HL-60 (cell line): ENCODE data around the gene ALKBH5.

Experiments
- GABPA ChIP-seq: IDR thresholded peaks from 2 replicates; pipeline ENCODE4 v1.6.1; 2012; ENCODE audit warnings: low read depth
- POLR2AphosphoS5 ChIP-seq: IDR thresholded peaks from 2 replicates; pipeline ENCODE4 v1.6.1; 2012; ENCODE audit warnings: low read depth
- SPI1 ChIP-seq: IDR thresholded peaks from 2 replicates; pipeline ENCODE4 v1.6.1; 2012; ENCODE audit warnings: low read depth, mild to moderate bottlenecking, borderline replicate concordance
- TF ChIP-seq, protein P1 (sequence below): IDR thresholded peaks from one replicate; pipeline ENCODE4 v1.5.1; 2011; ENCODE audit warnings: low read length, control low read depth, inconsistent platforms; ENCODE audit not compliant: insufficient read depth
- TF ChIP-seq, protein P2 (sequence below): IDR thresholded peaks from 2 replicates; pipeline ENCODE4 v1.6.1; 2012; ENCODE audit warnings: low read depth; ENCODE audit not compliant: insufficient replicate concordance

DNA sequence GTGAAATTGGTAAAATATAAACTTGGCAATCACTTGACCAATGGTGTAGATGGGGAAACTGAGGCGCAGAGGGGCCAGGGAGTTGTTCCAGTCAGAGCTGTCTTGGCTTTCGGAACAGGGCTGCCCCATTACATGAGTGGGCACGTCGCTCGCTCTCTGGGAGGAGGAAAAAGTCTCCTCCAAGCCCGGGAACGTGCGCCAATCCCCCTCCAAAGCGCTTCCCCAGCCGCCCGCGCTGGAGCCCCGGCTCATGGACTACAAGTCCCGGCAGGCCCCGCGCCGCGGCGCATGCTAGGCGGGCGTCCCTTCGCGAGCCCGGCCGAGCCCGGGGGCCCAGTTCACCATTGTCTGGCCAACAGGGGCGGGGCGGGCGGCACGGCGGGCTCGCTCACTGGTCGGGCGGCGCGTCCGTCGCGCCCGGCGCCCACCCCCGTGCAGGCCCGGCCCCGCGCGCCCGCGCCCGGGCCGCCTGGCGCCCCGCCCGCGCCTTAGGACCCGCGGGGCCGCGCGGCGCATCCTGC lies 41.6 kb downstream of the ALKBH5 start, which contains the start of gene LLGL1:
- TF ChIP-seq, protein P1, sequence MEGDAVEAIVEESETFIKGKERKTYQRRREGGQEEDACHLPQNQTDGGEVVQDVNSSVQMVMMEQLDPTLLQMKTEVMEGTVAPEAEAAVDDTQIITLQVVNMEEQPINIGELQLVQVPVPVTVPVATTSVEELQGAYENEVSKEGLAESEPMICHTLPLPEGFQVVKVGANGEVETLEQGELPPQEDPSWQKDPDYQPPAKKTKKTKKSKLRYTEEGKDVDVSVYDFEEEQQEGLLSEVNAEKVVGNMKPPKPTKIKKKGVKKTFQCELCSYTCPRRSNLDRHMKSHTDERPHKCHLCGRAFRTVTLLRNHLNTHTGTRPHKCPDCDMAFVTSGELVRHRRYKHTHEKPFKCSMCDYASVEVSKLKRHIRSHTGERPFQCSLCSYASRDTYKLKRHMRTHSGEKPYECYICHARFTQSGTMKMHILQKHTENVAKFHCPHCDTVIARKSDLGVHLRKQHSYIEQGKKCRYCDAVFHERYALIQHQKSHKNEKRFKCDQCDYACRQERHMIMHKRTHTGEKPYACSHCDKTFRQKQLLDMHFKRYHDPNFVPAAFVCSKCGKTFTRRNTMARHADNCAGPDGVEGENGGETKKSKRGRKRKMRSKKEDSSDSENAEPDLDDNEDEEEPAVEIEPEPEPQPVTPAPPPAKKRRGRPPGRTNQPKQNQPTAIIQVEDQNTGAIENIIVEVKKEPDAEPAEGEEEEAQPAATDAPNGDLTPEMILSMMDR, result no peak
- TF ChIP-seq SPI1 (no peak), GABPA (no peak), POLR2AphosphoS5 (no peak)
- TF ChIP-seq, protein P2, sequence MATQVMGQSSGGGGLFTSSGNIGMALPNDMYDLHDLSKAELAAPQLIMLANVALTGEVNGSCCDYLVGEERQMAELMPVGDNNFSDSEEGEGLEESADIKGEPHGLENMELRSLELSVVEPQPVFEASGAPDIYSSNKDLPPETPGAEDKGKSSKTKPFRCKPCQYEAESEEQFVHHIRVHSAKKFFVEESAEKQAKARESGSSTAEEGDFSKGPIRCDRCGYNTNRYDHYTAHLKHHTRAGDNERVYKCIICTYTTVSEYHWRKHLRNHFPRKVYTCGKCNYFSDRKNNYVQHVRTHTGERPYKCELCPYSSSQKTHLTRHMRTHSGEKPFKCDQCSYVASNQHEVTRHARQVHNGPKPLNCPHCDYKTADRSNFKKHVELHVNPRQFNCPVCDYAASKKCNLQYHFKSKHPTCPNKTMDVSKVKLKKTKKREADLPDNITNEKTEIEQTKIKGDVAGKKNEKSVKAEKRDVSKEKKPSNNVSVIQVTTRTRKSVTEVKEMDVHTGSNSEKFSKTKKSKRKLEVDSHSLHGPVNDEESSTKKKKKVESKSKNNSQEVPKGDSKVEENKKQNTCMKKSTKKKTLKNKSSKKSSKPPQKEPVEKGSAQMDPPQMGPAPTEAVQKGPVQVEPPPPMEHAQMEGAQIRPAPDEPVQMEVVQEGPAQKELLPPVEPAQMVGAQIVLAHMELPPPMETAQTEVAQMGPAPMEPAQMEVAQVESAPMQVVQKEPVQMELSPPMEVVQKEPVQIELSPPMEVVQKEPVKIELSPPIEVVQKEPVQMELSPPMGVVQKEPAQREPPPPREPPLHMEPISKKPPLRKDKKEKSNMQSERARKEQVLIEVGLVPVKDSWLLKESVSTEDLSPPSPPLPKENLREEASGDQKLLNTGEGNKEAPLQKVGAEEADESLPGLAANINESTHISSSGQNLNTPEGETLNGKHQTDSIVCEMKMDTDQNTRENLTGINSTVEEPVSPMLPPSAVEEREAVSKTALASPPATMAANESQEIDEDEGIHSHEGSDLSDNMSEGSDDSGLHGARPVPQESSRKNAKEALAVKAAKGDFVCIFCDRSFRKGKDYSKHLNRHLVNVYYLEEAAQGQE, result no peak
